GM12875 (cell line): ENCODE data around the gene WFDC9.
A peak's percentile ranks its signal among the peaks of the same experiment; 100 is the strongest.
"Not testable (repeated sequence)": the region's sequence is repeated elsewhere in the genome, so short reads cannot be mapped to it uniquely, and the experiment has no call there.

ENCODE experiments used
- H3K4me3 ChIP-seq: one replicate; pipeline ENCODE4 v1.5.1; 2011; ENCODE audit warnings: low read depth, low read length, control low read depth
- TF ChIP-seq, protein P1 (sequence below): IDR thresholded peaks from 2 replicates; pipeline ENCODE4 v1.5.1; 2011; ENCODE audit warnings: low read depth, mild to moderate bottlenecking, control low read depth, inconsistent platforms, low read length, moderate library complexity, borderline replicate concordance; ENCODE audit not compliant: insufficient read depth

Gene WFDC9

DNA sequence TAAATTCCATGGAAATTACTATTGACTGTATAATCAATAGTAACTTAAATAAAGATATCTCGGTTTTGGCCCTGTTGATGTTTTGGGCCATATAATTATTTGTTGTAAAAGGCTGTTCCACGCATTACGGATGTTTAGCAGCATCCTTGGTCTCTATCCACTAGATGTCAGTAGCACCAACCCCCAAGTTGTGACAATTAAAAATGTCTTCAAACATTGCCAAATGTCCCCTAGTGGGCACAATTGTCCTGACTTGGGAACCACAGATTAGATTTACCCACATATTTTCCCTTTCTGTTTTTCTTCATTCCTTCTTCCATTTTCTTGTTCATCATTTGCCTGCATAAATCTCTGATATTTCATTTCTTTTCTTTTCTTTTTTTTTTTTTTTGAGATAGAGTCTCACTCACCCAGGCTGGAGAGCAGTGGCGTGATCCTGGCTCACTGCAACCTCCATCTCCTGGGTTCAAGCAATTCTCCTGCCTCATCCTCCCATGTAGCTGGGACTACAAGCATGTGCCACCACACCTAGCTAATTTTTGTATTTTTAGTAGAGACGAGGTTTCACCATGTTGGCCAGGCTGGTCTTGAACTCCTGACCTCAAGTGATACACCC is 38.4 kb downstream of the WFDC9 start:
- TF ChIP-seq, protein P1, sequence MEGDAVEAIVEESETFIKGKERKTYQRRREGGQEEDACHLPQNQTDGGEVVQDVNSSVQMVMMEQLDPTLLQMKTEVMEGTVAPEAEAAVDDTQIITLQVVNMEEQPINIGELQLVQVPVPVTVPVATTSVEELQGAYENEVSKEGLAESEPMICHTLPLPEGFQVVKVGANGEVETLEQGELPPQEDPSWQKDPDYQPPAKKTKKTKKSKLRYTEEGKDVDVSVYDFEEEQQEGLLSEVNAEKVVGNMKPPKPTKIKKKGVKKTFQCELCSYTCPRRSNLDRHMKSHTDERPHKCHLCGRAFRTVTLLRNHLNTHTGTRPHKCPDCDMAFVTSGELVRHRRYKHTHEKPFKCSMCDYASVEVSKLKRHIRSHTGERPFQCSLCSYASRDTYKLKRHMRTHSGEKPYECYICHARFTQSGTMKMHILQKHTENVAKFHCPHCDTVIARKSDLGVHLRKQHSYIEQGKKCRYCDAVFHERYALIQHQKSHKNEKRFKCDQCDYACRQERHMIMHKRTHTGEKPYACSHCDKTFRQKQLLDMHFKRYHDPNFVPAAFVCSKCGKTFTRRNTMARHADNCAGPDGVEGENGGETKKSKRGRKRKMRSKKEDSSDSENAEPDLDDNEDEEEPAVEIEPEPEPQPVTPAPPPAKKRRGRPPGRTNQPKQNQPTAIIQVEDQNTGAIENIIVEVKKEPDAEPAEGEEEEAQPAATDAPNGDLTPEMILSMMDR: peak; percentile 76
- no peak overlapping the region for H3K4me3 ChIP-seq

DNA sequence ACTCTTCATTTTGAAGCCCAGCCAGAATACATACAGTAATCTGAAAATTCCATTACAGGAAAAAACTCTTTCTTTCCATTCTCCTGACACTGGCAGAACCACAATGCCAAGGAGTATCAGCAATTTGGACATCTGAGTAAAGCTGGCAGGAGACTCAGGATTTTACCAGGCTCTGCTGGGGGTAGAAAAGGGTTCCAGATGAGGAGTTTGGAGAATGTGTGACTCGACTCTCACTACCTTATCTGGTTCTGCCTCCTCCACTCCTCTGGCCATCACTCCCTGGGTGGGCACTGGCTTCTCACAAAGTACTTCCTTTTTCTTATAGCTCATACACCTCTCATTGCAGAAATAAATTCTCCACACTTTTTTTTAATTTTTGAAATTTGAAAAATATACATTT is 41.4 kb downstream of the WFDC9 start:
- TF ChIP-seq, protein P1: no peak
- H3K4me3 ChIP-seq: no peak overlapping the region

DNA sequence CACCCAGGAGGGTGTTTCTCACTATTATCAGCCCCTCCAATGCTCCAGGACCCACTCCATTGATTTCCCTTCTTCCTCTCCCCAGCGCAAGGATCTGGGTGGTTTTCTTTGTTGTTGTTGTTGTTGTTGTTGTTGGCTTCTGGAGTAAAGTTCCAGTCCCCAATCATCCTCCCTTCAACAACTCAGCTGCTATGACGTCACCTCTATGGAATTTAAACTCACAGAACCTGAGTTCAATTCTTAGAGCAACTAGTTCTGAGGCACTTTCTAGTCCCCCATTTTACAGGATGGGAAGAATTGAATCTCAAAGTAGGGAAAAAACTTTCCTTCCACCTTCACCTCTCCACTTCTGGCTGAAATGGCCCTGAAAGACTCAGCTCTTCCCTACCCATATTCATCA is 42.3 kb downstream of the WFDC9 start:
- TF ChIP-seq, protein P1: no peak
- H3K4me3 ChIP-seq: no peak overlapping the region

DNA sequence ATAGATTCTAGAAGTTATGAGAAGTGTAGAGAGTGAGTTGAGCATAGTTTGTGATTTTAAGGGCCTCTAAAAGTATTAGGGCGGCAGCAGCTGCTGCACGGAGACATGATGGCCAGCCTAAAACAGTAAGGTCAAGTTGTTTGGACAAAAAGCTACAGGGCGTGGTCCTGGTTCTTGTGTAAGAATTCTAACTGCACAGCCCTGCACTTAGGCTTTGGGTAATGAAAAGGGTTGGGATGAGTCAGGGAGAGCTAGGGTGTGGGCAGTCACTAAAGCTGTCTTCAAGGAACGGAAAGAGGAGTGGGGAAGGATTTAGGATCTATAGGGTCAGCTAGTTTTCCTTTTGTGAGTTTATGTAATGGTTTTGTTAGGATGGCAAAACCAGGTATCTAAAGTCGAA is 45.1 kb downstream of the WFDC9 start:
- not testable (repeated sequence) for H3K4me3 ChIP-seq

DNA sequence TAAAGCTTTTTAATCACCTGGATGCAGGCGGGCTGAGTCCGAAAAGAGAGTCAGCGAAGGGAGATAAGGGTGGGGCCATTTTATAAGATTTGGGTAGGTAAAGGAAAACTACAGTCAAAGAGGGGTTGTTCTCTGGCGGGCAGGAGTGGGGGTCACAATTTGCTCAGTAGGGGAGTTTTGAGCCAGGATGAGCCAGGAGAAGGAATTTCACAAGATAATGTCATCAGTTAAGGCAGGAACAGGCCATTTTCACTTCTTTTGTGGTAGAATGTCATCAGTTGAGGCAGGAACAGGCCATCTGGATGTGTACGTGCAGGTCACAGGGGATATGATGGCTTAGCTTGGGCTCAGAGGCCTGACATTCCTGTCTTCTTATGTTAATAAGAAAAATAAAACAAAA is 46.8 kb downstream of the WFDC9 start:
- H3K4me3 ChIP-seq: not testable (repeated sequence)

DNA sequence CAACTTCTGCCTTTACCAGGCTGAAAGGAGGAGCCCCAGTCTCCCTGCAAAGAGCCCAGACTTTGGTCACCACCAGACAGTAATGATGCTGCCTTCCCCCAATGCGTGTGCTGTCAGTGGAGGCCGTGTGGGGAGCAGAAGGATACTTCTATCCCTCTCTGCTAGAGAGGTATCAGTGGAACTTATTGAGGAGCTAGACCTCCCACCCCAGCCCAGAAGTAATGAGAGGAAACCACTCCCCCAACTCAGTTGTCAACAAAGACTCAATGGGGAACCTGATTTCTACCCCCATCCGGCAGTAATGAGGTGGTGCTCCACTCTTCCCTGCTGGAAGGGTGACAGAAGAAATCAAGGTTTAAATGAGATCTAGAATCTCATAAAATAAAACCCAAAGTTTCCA is 47.6 kb downstream of the WFDC9 start:
- H3K4me3 ChIP-seq: no peak overlapping the region
- TF ChIP-seq, protein P1: no peak

DNA sequence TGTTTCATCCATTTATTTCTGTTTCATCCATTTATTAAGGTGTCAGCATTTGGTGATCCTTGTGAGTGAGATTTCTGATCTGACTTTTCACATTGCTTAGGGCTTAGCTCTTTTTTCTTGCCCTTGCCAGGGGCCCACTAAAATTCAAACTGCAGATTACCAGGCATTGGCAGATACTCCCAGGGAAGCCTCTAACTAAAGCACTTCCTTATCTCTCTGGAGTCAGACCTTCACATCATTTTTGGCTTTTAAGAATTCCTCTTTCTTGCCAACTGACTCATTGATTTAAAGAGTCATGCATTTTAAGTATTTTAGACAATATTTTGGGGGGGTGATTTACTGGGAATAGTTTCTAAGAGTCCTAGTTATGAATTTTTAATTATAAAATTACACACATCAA is 49.4 kb downstream of the WFDC9 start:
- H3K4me3 ChIP-seq: no peak overlapping the region
- TF ChIP-seq, protein P1: no peak

DNA sequence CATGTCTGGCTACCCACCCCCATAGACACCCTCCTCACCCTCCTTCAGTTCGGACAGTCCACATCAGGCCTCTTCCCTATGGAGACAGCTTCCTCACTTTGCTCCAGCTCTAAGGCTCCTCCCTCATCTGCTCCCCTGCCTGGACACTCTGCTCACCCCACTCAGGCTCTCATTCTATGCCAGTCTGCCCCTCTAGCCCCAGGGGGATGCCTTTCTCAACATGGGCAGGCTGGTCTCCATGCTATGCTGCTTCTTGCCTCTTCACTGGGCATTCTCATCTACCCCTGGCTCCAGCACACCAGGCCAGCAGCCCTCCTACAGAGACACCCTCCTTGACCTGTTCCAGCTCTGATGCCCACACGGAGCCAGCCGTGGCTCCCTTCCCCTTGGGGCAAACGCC is 51.9 kb downstream of the WFDC9 start, which contains the start of gene WFDC8:
Gene WFDC8 (minus strand): TSS at position 101 of the 400 bp plus-strand sequence. CDS start 37 bp downstream, at position 64.
- TF ChIP-seq, protein P1: no peak
- H3K4me3 ChIP-seq: no peak within 1 kb of the TSS
